H1 (cell line): ENCODE measurements around the gene SELENOI.
"Not testable (repeated sequence)": the region's sequence is repeated elsewhere in the genome, so short reads cannot be mapped to it uniquely, and the experiment has no call there.

Source experiments
- EZH2 ChIP-seq: fragments of 200-600 bp; sonication (generic); IDR thresholded peaks from 2 replicates; pipeline ENCODE4 v1.7.1; 2012; ENCODE audit warnings: low read depth, mild to moderate bottlenecking, moderate library complexity, low read length, inconsistent platforms; ENCODE audit not compliant: severe bottlenecking
- JUND ChIP-seq: IDR thresholded peaks from 2 replicates; pipeline ENCODE4 v1.6.1; 2011; ENCODE audit warnings: mild to moderate bottlenecking, improper control_type of control experiment, low read length
- TF ChIP-seq, protein P1 (sequence below), 3 experiments: IDR thresholded peaks; 1 replicate in 2 of 3; 2 replicates in 1 of 3; pipeline versions ENCODE4 v1.5.1 to v1.6.1; 2011; ENCODE audit warnings: low read length in 3 of 3, mild to moderate bottlenecking in 3 of 3, inconsistent platforms in 2 of 3, low read depth in 1 of 3, moderate library complexity in 1 of 3; ENCODE audit not compliant: insufficient read depth in 1 of 3; ENCODE audit errors: control extremely low read depth in 1 of 3

DNA sequence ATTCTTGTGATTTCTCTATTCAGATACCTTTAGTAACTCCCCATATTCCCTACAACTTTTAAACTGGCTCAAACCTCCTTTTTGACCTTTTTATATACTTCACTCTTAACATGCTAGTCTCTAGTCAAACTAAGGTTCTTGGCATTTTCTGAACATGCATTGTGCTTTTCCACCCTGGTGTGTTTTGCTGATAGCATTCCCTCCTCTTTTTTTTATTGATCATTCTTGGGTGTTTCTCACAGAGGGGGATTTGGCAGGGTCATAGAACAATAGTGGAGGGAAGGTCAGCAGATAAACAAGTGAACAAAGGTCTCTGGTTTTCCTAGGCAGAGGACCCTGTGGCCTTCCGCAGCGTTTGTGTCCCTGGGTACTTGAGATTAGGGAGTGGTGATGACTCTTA is 23.7 kb downstream of the SELENOI start:
- not testable (repeated sequence) for TF ChIP-seq EZH2, JUND
- TF ChIP-seq, protein P1, sequence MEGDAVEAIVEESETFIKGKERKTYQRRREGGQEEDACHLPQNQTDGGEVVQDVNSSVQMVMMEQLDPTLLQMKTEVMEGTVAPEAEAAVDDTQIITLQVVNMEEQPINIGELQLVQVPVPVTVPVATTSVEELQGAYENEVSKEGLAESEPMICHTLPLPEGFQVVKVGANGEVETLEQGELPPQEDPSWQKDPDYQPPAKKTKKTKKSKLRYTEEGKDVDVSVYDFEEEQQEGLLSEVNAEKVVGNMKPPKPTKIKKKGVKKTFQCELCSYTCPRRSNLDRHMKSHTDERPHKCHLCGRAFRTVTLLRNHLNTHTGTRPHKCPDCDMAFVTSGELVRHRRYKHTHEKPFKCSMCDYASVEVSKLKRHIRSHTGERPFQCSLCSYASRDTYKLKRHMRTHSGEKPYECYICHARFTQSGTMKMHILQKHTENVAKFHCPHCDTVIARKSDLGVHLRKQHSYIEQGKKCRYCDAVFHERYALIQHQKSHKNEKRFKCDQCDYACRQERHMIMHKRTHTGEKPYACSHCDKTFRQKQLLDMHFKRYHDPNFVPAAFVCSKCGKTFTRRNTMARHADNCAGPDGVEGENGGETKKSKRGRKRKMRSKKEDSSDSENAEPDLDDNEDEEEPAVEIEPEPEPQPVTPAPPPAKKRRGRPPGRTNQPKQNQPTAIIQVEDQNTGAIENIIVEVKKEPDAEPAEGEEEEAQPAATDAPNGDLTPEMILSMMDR (IDR thresholded peaks at IDR 0.05; ENCODE audit: control extremely low read depth in 1 of 3, insufficient read depth in 1 of 3, low read depth in 1 of 3, low read length in 3 of 3), result not testable (repeated sequence)
